HCT116 (cell line): ENCODE measurements around the gene AXDND1. TPM values are rescaled to one million over a fixed set of nuclear protein-coding genes. Genes with fewer than 3 reads are reported as not detected.
"Not testable (repeated sequence)": the region's sequence is repeated elsewhere in the genome, so short reads cannot be mapped to it uniquely, and the experiment has no call there.

Experiments
- ATAC-seq: fragments of 200-7000 bp; cut with Tn5 transposase; 2 replicates; pipeline ENCODE4 v1.9.1; 2020; ENCODE audit warnings: mild to moderate bottlenecking, moderate library complexity
- BruUV-seq: library from RNA; stranded (reverse); fragments of 400-500 nt; replicated peaks from 2 replicates; lab custom pipeline; 2021; lab: Mats Ljungman, UMichigan
- CTCF ChIA-PET: fragments of 300-600 bp; sonication (Branson Sonifier 250); formaldehyde crosslinking; loops from one replicate; lab custom pipeline; 2021; ENCODE audit warnings: antibody characterized with exemption; lab: Charles Lee
- POLR2A ChIA-PET: fragments of 300-600, 350-600 bp; sonication (Branson Sonifier 250); formaldehyde crosslinking; loops from one replicate; lab custom pipeline; 2021; ENCODE audit warnings: antibody characterized with exemption; lab: Charles Lee
- RAD21 ChIA-PET, 2 experiments: fragments of 300-600 bp; sonication (Branson Sonifier 250); formaldehyde crosslinking; loops; one replicate each; lab custom pipeline; 2023; ENCODE audit warnings: low total read pairs in 2 of 2; ENCODE audit not compliant: uncharacterized antibody in 2 of 2, unreplicated experiment in 2 of 2, low non-redundant PET in 1 of 2; lab: Charles Lee
- DNase-seq: peaks from one replicate; pipeline ENCODE4 v3.0.0-alpha.2; 2010; ENCODE audit warnings: low read depth, low spot score
- H2AFZ ChIP-seq: fragments of 200-600 bp; shearing (Covaris generic), sonication (generic); 2 replicates; pipeline ENCODE4 v1.6.1; 2017; ENCODE audit warnings: low read depth, mixed run types, mixed read lengths, antibody characterized with exemption, low read length; ENCODE audit not compliant: poor library complexity, severe bottlenecking
- H3K27ac ChIP-seq: 2 replicates; pipeline ENCODE4 v1.5.1; 2012; ENCODE audit warnings: low read depth, low read length
- H3K27me3 ChIP-seq: fragments of 200-600 bp; sonication (generic); 2 replicates; pipeline ENCODE4 v1.6.1; 2016; ENCODE audit warnings: mixed run types, low read length, mixed read lengths; ENCODE audit not compliant: insufficient read depth
- H3K36me3 ChIP-seq, 2 experiments: fragments of 200-500 bp in 1 of 2; fragments of 200-600 bp in 1 of 2; sonication (Bioruptor generic) in 1 of 2; sonication (generic) in 1 of 2; 2 replicates each; pipeline versions ENCODE4 v1.5.1 to v1.6.1; 2014 to 2016; ENCODE audit warnings: low read length in 2 of 2, inconsistent platforms in 1 of 2, mixed read lengths in 1 of 2, mixed run types in 1 of 2; ENCODE audit not compliant: insufficient read depth in 2 of 2, control insufficient read depth in 1 of 2
- H3K4me1 ChIP-seq, 2 experiments: fragments of 200-600 bp in 1 of 2; sonication (generic) in 1 of 2; 2 replicates each; pipeline versions ENCODE4 v1.5.1 to v1.6.1; 2012 to 2017; ENCODE audit warnings: low read length in 2 of 2, inconsistent platforms in 1 of 2, mild to moderate bottlenecking in 1 of 2, mixed read lengths in 1 of 2, mixed run types in 1 of 2, moderate library complexity in 1 of 2; ENCODE audit not compliant: insufficient read depth in 2 of 2, control insufficient read depth in 1 of 2
- H3K4me2 ChIP-seq: fragments of 200-600 bp; sonication (generic); 2 replicates; pipeline ENCODE4 v1.6.1; 2017; ENCODE audit warnings: mixed run types, low read length, mixed read lengths
- H3K4me3 ChIP-seq, 2 experiments: fragments of 200-600 bp in 1 of 2; sonication (generic) in 1 of 2; replicated peaks in 1 of 2; 2 replicates each; pipeline ENCODE4 v1.5.1; 2011 to 2016; ENCODE audit warnings: low read length in 2 of 2, control low read depth in 1 of 2, low read depth in 1 of 2, mild to moderate bottlenecking in 1 of 2, mixed read lengths in 1 of 2, mixed run types in 1 of 2
- H3K79me2 ChIP-seq: fragments of 200-600 bp; sonication (generic); 2 replicates; pipeline ENCODE4 v1.6.1; 2017; ENCODE audit warnings: mild to moderate bottlenecking, mixed run types, low read length, moderate library complexity, mixed read lengths; ENCODE audit not compliant: insufficient read depth
- H3K9ac ChIP-seq: fragments of 200-600 bp; sonication (generic); 2 replicates; pipeline ENCODE4 v1.6.1; 2016; ENCODE audit warnings: low read length, mixed read lengths
- H3K9me2 ChIP-seq: fragments of 200-600 bp; sonication (generic), shearing (Covaris generic); 2 replicates; pipeline ENCODE4 v1.6.1; 2017; ENCODE audit warnings: mixed run types, mild to moderate bottlenecking, moderate library complexity; ENCODE audit not compliant: insufficient read depth
- H3K9me3 ChIP-seq, 2 experiments: fragments of 200-500 bp in 1 of 2; fragments of 200-600 bp in 1 of 2; sonication (Bioruptor generic) in 1 of 2; sonication (generic) in 1 of 2; 2 replicates each; pipeline ENCODE4 v1.6.1; 2014 to 2017; ENCODE audit warnings: low read length in 2 of 2, mixed read lengths in 2 of 2, inconsistent platforms in 1 of 2, low read depth in 1 of 2, mild to moderate bottlenecking in 1 of 2, mixed run types in 1 of 2, moderate library complexity in 1 of 2; ENCODE audit not compliant: control insufficient read depth in 1 of 2, insufficient read depth in 1 of 2
- H4K20me1 ChIP-seq: fragments of 200-600 bp; sonication (generic), shearing (Covaris generic); 2 replicates; pipeline ENCODE4 v1.6.1; 2017; ENCODE audit warnings: mixed run types, mild to moderate bottlenecking, moderate library complexity; ENCODE audit not compliant: insufficient read depth
- CBX3 ChIP-seq: IDR thresholded peaks from 2 replicates; pipeline ENCODE4 v1.6.1; 2012; ENCODE audit warnings: low read depth
- EGR1 ChIP-seq: IDR thresholded peaks from 2 replicates; pipeline ENCODE4 v1.6.1; 2012; ENCODE audit warnings: low read depth
- FOSL1 ChIP-seq: IDR thresholded peaks from 2 replicates; pipeline ENCODE4 v1.6.1; 2012; ENCODE audit warnings: low read depth
- POLR2A ChIP-seq: IDR thresholded peaks from 2 replicates; pipeline ENCODE4 v1.7.0; 2011; ENCODE audit warnings: borderline replicate concordance; ENCODE audit not compliant: insufficient read depth, insufficient read length; ENCODE audit errors: extremely low read depth
- SP1 ChIP-seq: IDR thresholded peaks from 2 replicates; pipeline ENCODE4 v1.6.1; 2012; ENCODE audit warnings: low read depth
- SRF ChIP-seq: IDR thresholded peaks from 2 replicates; pipeline ENCODE4 v1.6.1; 2012; ENCODE audit warnings: low read depth
- YY1 ChIP-seq: IDR thresholded peaks from 2 replicates; pipeline ENCODE4 v1.6.1; 2011; ENCODE audit warnings: low read length, low read depth, moderate library complexity, mild to moderate bottlenecking; ENCODE audit not compliant: insufficient replicate concordance; ENCODE audit errors: extremely low read depth
- ZFX ChIP-seq: fragments of 450-650 bp; IDR thresholded peaks from 2 replicates; pipeline ENCODE4 v1.6.1; 2017
- intact Hi-C: fragments of 100-400 bp; cut with micrococcal nuclease; formaldehyde crosslinking; loops from 2 replicates; pipeline ENCODE4 v1.10.0; 2022
- total RNA-seq: library from RNA; stranded (reverse); gene quantifications from one replicate; pipeline ENCODE4 v1.2.1, GENCODE V29; 2021; ENCODE audit not compliant: unreplicated experiment
- TF ChIP-seq, protein P1 (sequence below): IDR thresholded peaks from 2 replicates; pipeline ENCODE4 v1.6.1; 2012
- TF ChIP-seq, protein P2 (sequence below): IDR thresholded peaks from 2 replicates; pipeline ENCODE4 v1.6.1; 2012; ENCODE audit warnings: low read depth

Gene AXDND1
- total RNA-seq, 1 experiment from 2014 or later = 2.3 TPM

DNA sequence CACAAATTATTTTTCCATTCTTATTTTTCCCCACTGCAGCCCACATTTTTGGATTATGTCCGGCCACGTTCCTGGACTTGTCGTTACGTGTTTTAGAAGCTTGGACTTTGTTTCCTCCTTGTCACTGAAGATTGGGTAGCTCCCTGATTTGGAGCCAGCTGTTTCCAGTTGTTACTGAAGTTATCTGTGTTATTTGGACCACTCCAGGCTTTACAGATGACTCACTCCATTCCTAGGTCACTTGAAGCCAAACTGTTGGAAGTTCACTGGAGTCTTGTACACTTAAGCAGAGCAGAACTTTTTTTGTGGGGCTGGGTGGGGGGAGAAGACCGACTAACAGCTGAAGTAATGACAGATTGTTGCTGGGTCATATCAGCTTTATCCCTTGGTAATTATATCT is 12.2 kb upstream of the AXDND1 start:
- no peak overlapping the region for H3K27ac ChIP-seq
- ATAC-seq (no peak), DNase-seq (no peak)
- H3K36me3 ChIP-seq = peaks cover 0 to 20% of the 10 kb centered on the region in 2 experiments
- ChIA-PET POLR2A (no interaction called here), CTCF (no interaction called here), RAD21 (no interaction called here)
- no peaks in the 10 kb centered on the region for H3K4me1 ChIP-seq
- no peaks in the 10 kb centered on the region for H3K9me3 ChIP-seq
- no peaks in the 10 kb centered on the region for H3K9me2 ChIP-seq
- H3K4me2 ChIP-seq = no peak overlapping the region
- intact Hi-C loops = no loop called here
- H3K9ac ChIP-seq = no peak overlapping the region
- H4K20me1 ChIP-seq = no peaks in the 10 kb centered on the region
- no peaks in the 10 kb centered on the region for H3K79me2 ChIP-seq
- TF ChIP-seq FOSL1 (no peak), ZFX (no peak), POLR2A (no peak), YY1 (no peak), CBX3 (no peak), EGR1 (no peak), SP1 (no peak), SRF (no peak)
- TF ChIP-seq, protein P1, sequence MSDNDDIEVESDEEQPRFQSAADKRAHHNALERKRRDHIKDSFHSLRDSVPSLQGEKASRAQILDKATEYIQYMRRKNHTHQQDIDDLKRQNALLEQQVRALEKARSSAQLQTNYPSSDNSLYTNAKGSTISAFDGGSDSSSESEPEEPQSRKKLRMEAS = no peak
- TF ChIP-seq, protein P2, sequence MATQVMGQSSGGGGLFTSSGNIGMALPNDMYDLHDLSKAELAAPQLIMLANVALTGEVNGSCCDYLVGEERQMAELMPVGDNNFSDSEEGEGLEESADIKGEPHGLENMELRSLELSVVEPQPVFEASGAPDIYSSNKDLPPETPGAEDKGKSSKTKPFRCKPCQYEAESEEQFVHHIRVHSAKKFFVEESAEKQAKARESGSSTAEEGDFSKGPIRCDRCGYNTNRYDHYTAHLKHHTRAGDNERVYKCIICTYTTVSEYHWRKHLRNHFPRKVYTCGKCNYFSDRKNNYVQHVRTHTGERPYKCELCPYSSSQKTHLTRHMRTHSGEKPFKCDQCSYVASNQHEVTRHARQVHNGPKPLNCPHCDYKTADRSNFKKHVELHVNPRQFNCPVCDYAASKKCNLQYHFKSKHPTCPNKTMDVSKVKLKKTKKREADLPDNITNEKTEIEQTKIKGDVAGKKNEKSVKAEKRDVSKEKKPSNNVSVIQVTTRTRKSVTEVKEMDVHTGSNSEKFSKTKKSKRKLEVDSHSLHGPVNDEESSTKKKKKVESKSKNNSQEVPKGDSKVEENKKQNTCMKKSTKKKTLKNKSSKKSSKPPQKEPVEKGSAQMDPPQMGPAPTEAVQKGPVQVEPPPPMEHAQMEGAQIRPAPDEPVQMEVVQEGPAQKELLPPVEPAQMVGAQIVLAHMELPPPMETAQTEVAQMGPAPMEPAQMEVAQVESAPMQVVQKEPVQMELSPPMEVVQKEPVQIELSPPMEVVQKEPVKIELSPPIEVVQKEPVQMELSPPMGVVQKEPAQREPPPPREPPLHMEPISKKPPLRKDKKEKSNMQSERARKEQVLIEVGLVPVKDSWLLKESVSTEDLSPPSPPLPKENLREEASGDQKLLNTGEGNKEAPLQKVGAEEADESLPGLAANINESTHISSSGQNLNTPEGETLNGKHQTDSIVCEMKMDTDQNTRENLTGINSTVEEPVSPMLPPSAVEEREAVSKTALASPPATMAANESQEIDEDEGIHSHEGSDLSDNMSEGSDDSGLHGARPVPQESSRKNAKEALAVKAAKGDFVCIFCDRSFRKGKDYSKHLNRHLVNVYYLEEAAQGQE = no peak
- no peak overlapping the region for H2AFZ ChIP-seq
- no peaks in the 10 kb centered on the region for H3K27me3 ChIP-seq
- no TSS peak for BruUV-seq
- no peak overlapping the region for H3K4me3 ChIP-seq

GRCh38 chr1:179361631-179362030 is 4.1 kb upstream of the AXDND1 start:
- BruUV-seq, H2AFZ ChIP-seq, H3K4me2 ChIP-seq, intact Hi-C loops, H3K9ac ChIP-seq, H4K20me1 ChIP-seq, H3K36me3 ChIP-seq, DNase-seq, POLR2A ChIA-PET, H3K9me2 ChIP-seq, H3K27me3 ChIP-seq, H3K9me3 ChIP-seq, ATAC-seq, H3K27ac ChIP-seq, H3K79me2 ChIP-seq, H3K4me3 ChIP-seq: not testable (repeated sequence)
- peaks cover 0 to 13% of the 10 kb centered on the region in 2 experiments; a peak in 2 of 4 replicates for H3K4me1 ChIP-seq
- CTCF ChIA-PET = interaction anchor here (0.7 kb wide), 1 partner anchor 283 kb away, joined by 3 read pairs; no protein-coding TSS in a partner anchor
- RAD21 ChIA-PET = interaction anchor here in 1 of 2 experiments (0.7 kb wide), 1 partner anchor 234 kb away, joined by 3 read pairs; no protein-coding TSS in a partner anchor
